ELF-1 (cell line): Measurements from ENCODE around the gene AK4.

Experiments
- DNase-seq: peaks from one replicate; pipeline ENCODE4 v3.0.0-alpha.2; 2016; ENCODE audit warnings: low read depth, low spot score

AK4 gene

GRCh38 chr1:65277605-65278347 is 129.8 kb downstream of the AK4 start:
- peak; percentile 36 for DNase-seq

- DNase-seq = peak; percentile 54
Measured at GRCh38 chr1:65278376-65279069, 130.5 kb downstream of the AK4 start.

- DNase-seq = peak; percentile 61
Measured at GRCh38 chr1:65279070-65279779, 131.2 kb downstream of the AK4 start.
